ENCODE results near the gene SHH.

DNA sequence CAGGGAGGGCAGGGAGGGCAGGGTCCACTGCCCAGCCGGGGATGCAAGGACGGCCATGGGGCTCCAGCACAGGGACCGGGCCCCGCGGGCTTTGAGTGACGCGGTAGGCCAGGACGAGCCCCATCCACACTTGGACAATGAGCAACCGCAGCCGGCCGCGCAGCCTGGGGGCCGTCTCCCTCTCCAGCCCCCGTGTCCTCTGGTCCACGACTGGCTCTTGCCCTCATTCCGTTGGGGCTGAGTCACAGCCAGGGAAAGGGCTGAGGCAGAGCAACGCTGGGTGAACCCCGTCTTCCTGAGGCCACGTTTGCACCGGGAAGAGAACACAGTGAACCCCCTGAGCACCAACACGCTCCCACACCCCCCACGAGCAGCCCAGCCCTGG, 23.7 kb downstream of the SHH start:
- TF ChIP-seq POLR2AphosphoS5 (IDR thresholded peaks at IDR 0.05; ENCODE audit: borderline replicate concordance, low read depth, low read length) (no peak), EZH2 (IDR thresholded peaks at IDR 0.05) (no peak), FOXP2 (optimal IDR thresholded peaks at IDR 0.05; ENCODE audit: control extremely low read depth, extremely low read length, insufficient read depth) (no peak)
